Testis (tissue), 3 donors: ENCODE data around the gene STOX2. TPM values are rescaled to one million over a fixed set of nuclear protein-coding genes. Genes with fewer than 3 reads are reported as not detected.
"Not testable (repeated sequence)": the region's sequence is repeated elsewhere in the genome, so short reads cannot be mapped to it uniquely, and the experiment has no call there.

Source experiments
- DNase-seq: peaks from one replicate; pipeline ENCODE4 v3.0.0-alpha.2; 2019
- H3K27ac ChIP-seq, 2 donors: fragments of 200-600 bp; sonication (generic); one replicate each; pipeline ENCODE4 v1.5.1; 2019
- H3K27me3 ChIP-seq: fragments of 200-600 bp; sonication (generic); one replicate; pipeline ENCODE4 v1.5.1; 2019
- H3K36me3 ChIP-seq: fragments of 200-600 bp; sonication (generic); one replicate; pipeline ENCODE4 v1.5.1; 2017; ENCODE audit warnings: low read depth; ENCODE audit errors: missing control alignments
- H3K4me1 ChIP-seq: fragments of 200-600 bp; sonication (generic); one replicate; pipeline ENCODE4 v1.5.1; 2019
- H3K4me3 ChIP-seq, 2 donors: fragments of 200-600 bp; sonication (generic); one replicate each; pipeline ENCODE4 v1.5.1; 2017 to 2019
- H3K9me3 ChIP-seq: fragments of 200-600 bp; sonication (generic); one replicate; pipeline ENCODE4 v1.5.1; 2017
- POLR2A ChIP-seq: fragments of 450-650 bp; IDR thresholded peaks from one replicate; pipeline ENCODE4 v1.6.1; 2017; ENCODE audit warnings: antibody characterized with exemption, mild to moderate bottlenecking, moderate library complexity
- WGBS, 2 donors: methylation state at CpG; one replicate each; pipeline ENCODE4 v1.1.5; 2018; 5-methylcytosine and 5-hydroxymethylcytosine counted together
- intact Hi-C: fragments of 100-400 bp; cut with DNase I; formaldehyde crosslinking; loops from one replicate; pipeline ENCODE4 v1.15.1; 2023; ENCODE audit warnings: low total_unique reads
- polyA plus RNA-seq: library from polyadenylated mRNA; stranded (reverse); fragments of 350-450 nt; fragmentation: Illumina TruSeq; extraction: RNeasy Lipid Tissue Mini Kit (QIAGEN cat#74804); gene quantifications from one replicate; pipeline ENCODE4 v1.2.3, GENCODE V29; 2014; ENCODE audit warnings: low read depth, low replicate concordance; ENCODE audit not compliant: insufficient read depth
- total RNA-seq, 2 donors: library from RNA; depleted of rRNA; stranded (reverse); fragments of >200 nt; gene quantifications; one replicate each; pipeline ENCODE4 v1.2.3, GENCODE V29; 2016
- TF ChIP-seq, protein P1 (sequence below), 3 experiments: fragments of 450-650 bp in 2 of 3; fragments of 200-600 bp in 1 of 3; sonication (generic) in 1 of 3; IDR thresholded peaks; one replicate each; pipeline ENCODE4 v1.5.1; 2016 to 2019; ENCODE audit warnings: antibody characterized with exemption in 3 of 3, mild to moderate bottlenecking in 2 of 3, moderate library complexity in 1 of 3

STOX2 gene
- total and polyA plus RNA-seq, 3 donors from 2014 or later: 5.8 to 17.7 (median 15.2) TPM

DNA sequence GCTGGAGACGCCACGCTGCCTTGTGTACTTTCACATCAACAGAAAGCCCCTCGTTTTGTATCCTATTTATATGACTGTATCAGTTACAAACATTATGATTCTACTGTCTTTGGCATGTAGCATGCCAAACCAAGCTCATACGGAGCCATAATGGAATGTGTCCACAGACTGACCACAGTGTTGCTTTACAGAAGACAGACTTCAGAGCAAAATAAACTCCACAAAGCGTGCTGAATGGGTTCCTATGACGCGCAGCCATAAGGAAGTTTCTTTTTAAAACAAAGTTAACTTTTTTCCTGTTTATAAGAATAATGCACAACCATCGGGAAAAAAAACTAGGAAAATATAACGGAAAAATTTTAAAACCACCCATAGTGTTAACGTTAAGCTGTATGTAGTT, 136.0 kb downstream of the STOX2 start:
- DNase-seq: no peak
- Histone ChIP-seq H3K36me3 (no peaks in the 10 kb centered on the region), H3K27me3 (no peaks in the 10 kb centered on the region), H3K9me3 (no peaks in the 10 kb centered on the region), H3K27ac (no peak overlapping the region), H3K4me1 (peaks cover 3% of the 10 kb centered on the region), H3K4me3 (no peak overlapping the region)
- WGBS, 2 donors: 89 to 95% methylated on average over 10 of the region's 10 CpGs
- intact Hi-C loops: no loop called here
- no peak for TF ChIP-seq POLR2A
- TF ChIP-seq, protein P1, sequence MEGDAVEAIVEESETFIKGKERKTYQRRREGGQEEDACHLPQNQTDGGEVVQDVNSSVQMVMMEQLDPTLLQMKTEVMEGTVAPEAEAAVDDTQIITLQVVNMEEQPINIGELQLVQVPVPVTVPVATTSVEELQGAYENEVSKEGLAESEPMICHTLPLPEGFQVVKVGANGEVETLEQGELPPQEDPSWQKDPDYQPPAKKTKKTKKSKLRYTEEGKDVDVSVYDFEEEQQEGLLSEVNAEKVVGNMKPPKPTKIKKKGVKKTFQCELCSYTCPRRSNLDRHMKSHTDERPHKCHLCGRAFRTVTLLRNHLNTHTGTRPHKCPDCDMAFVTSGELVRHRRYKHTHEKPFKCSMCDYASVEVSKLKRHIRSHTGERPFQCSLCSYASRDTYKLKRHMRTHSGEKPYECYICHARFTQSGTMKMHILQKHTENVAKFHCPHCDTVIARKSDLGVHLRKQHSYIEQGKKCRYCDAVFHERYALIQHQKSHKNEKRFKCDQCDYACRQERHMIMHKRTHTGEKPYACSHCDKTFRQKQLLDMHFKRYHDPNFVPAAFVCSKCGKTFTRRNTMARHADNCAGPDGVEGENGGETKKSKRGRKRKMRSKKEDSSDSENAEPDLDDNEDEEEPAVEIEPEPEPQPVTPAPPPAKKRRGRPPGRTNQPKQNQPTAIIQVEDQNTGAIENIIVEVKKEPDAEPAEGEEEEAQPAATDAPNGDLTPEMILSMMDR (IDR thresholded peaks at IDR 0.05): no peak

DNA sequence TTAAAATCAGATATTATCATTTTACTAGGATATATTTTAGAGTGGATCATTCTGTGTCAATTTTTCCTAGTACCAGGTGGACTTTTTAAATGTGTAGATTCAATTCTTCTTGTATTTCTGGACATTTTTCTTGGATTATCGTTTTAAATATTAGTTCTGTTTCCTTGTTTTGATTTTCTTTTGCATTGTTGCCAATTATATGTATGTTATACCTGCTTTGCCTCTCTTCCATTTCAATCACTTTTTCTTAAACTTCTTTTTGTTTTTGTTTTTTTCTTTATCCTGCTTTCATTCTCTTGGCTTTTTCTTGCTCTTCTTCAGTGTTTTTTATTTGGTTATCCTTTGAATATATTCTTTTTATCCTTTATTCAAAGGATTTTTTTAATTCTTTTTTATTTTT, 141.0 kb downstream of the STOX2 start:
- Histone ChIP-seq H3K4me3 (no peak overlapping the region), H3K27me3 (no peaks in the 10 kb centered on the region), H3K27ac (no peak overlapping the region), H3K9me3 (no peaks in the 10 kb centered on the region), H3K4me1 (no peaks in the 10 kb centered on the region), H3K36me3 (no peaks in the 10 kb centered on the region)
- TF ChIP-seq POLR2A: no peak
- TF ChIP-seq, protein P1 (IDR thresholded peaks at IDR 0.05): no peak
- intact Hi-C loops: no loop called here
- 89% methylated on average over 1 of the region's 1 CpG for WGBS, 2 donors
- no peak for DNase-seq

DNA sequence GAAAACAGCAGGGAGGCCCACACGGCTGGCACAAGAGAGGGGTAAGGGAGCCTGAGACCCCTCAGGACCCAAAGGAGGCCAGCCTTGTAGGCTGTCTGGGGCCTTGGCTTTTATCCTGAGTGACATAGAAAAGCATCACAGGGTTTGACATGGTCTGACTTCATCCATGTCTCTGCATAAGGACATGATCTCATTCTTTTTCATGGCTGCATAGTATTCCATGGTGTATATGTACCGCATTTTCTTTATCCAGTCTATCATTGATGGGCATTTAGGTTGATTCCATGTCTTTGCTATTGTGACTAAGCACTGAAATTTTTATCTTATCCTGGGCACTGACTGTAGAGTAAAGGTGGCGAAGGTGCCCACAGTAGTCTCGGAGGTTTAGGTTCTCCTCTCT, 146.2 kb downstream of the STOX2 start:
- DNase-seq, H3K27ac ChIP-seq, H3K4me3 ChIP-seq, H3K4me1 ChIP-seq, H3K27me3 ChIP-seq, H3K36me3 ChIP-seq, intact Hi-C loops, H3K9me3 ChIP-seq: not testable (repeated sequence)
- WGBS, 2 donors: 96 to 98% methylated on average over 4 of the region's 4 CpGs

DNA sequence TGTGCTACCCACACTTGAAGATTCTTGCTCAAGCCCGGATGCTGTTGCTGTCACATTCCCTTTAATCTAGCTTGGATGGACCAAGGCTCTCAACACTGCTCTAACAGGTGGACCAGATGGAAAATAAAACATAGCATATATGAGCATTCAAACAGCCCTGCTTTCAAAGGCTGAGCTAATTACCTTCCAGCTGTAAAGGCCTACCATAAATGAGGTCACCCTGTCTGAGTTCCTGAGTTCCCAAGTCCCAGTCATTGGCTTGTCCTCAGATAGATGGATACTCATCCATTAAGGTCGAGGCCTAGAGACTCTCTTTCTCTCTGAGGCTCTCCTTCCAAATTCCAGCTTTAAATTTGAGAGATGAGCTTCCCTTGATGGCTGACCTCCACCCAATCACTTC, 147.5 kb downstream of the STOX2 start:
- no peak overlapping the region for H3K27ac ChIP-seq
- 87 to 96% methylated on average over 2 of the region's 2 CpGs for WGBS, 2 donors
- no peaks in the 10 kb centered on the region for H3K27me3 ChIP-seq
- H3K9me3 ChIP-seq: no peaks in the 10 kb centered on the region
- TF ChIP-seq, protein P1 (IDR thresholded peaks at IDR 0.05): no peak
- no peak for TF ChIP-seq POLR2A
- intact Hi-C loops: no loop called here
- H3K36me3 ChIP-seq: no peaks in the 10 kb centered on the region
- no peak for DNase-seq
- no peak overlapping the region for H3K4me3 ChIP-seq
- H3K4me1 ChIP-seq: no peaks in the 10 kb centered on the region

DNA sequence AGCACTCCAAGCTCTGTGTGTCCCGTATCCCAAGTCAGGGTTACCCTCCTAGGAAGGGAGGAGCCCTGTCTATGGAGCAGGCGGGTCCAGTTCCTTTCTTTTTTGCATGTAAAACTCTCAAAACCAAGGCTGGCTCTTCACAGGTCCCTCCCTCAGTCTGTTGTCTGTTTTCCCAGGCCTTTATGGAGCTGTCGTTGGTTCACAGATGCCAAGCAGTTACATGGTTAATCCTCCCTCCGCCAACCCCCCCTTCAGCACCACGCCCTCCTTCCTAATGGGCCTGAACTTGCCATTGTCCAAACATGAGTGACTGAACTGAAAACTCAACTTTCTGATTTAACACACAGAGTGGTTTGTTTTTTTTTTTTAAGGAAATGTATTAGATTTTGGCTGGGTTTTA, 148.3 kb downstream of the STOX2 start:
- H3K4me1 ChIP-seq: no peaks in the 10 kb centered on the region
- H3K36me3 ChIP-seq: no peaks in the 10 kb centered on the region
- 80 to 85% methylated on average over 5 of the region's 5 CpGs for WGBS, 2 donors
- H3K27me3 ChIP-seq: no peaks in the 10 kb centered on the region
- no peaks in the 10 kb centered on the region for H3K9me3 ChIP-seq
- intact Hi-C loops: no loop called here
- DNase-seq: no peak
- H3K4me3 ChIP-seq: no peak overlapping the region
- no peak for TF ChIP-seq POLR2A
- TF ChIP-seq, protein P1 (IDR thresholded peaks at IDR 0.05): no peak
- no peak overlapping the region for H3K27ac ChIP-seq
